ENCODE measurements around the gene TCF7L1.

- no peak for TF ChIP-seq ISL1 (CRISPR knock-in tag; IDR thresholded peaks at IDR 0.05)
- no peak for TF ChIP-seq SNAI2 (CRISPR knock-in tag; IDR thresholded peaks at IDR 0.05)
- no peak for TF ChIP-seq CSDC2 (CRISPR knock-in tag; IDR thresholded peaks at IDR 0.05)
- TF ChIP-seq ZFP30 (CRISPR knock-in tag; IDR thresholded peaks at IDR 0.05) = no peak
- no peak for TF ChIP-seq TOX (CRISPR knock-in tag; IDR thresholded peaks at IDR 0.05; ENCODE audit: borderline replicate concordance)
- no peak for TF ChIP-seq ESRRG (CRISPR knock-in tag; IDR thresholded peaks at IDR 0.05)
- no peak for TF ChIP-seq TSHZ2 (CRISPR knock-in tag; IDR thresholded peaks at IDR 0.05)
- TF ChIP-seq ZNF70 (CRISPR knock-in tag; IDR thresholded peaks at IDR 0.05) = no peak
- TF ChIP-seq PATZ1 (CRISPR knock-in tag; IDR thresholded peaks at IDR 0.05; ENCODE audit: borderline replicate concordance) = no peak
- TF ChIP-seq PPARA (CRISPR knock-in tag; IDR thresholded peaks at IDR 0.05; ENCODE audit: borderline replicate concordance) = no peak
- TF ChIP-seq ZC3H10 (CRISPR knock-in tag; IDR thresholded peaks at IDR 0.05) = no peak
- TF ChIP-seq CSRNP3 (CRISPR knock-in tag; IDR thresholded peaks at IDR 0.05) = no peak
- no peak for TF ChIP-seq OSR1 (CRISPR knock-in tag; IDR thresholded peaks at IDR 0.05)
- no peak for TF ChIP-seq ARNTL (CRISPR knock-in tag; IDR thresholded peaks at IDR 0.05; ENCODE audit: borderline replicate concordance, low read depth)
Measured at GRCh38 chr2:85236084-85236483, 102.9 kb downstream of the TCF7L1 start.

Measured in SK-N-SH treated with all-trans-retinoic acid at 6 μM for 48 hours (cell line).